ENCODE measurements around the gene C7orf33.

Gene C7orf33

GRCh38 chr7:148630078-148630477, 39.5 kb downstream of the C7orf33 start:
- DNase-seq: peak; percentile 39

DNA sequence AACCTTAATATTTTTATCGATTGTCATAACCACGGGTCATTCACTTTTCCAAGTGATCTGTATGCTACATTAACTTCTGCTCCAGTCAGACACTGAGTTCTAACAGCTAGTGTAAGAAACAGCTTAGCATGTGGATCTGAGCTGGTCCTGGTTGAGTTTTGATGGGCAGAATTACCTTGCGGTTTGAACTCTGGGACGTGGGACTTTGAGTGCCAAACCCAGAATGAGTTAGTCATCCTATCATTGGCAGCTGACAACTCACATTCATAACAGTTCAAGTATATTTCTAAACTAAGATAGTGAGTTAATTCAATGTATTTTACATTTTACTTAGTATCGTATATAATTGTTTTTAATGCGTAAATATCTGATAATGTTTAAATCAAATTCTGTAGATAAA, 43.2 kb downstream of the C7orf33 start:
- no peak for DNase-seq

DNA sequence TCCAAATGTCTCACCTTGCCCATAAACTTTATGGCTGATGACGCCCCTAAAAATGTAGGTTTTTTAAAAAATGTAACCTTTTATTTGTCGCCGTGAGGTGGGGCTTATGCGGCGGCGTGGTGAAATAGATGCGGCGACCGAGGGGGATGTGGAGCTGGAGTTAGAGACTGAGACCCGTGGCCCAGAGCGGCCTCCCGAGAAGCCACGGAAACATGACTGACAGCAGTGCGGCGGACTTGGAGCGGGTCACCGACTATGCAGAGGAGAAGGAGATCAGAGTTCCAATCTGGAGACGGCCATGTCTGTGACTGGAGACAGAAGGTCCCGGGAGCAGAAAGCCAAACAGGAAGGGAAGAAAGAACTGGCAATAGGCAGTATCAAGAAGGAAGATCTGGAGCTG, 46.5 kb downstream of the C7orf33 start:
- no peak for DNase-seq

GRCh38 chr7:148645898-148646297, 55.3 kb downstream of the C7orf33 start:
- no peak for DNase-seq

- DNase-seq: no peak
These were observed 59.8 kb downstream of the C7orf33 start for GRCh38 chr7:148650232-148650858.

GRCh38 chr7:148652773-148653172, 62.2 kb downstream of the C7orf33 start:
- DNase-seq: no peak

DNA sequence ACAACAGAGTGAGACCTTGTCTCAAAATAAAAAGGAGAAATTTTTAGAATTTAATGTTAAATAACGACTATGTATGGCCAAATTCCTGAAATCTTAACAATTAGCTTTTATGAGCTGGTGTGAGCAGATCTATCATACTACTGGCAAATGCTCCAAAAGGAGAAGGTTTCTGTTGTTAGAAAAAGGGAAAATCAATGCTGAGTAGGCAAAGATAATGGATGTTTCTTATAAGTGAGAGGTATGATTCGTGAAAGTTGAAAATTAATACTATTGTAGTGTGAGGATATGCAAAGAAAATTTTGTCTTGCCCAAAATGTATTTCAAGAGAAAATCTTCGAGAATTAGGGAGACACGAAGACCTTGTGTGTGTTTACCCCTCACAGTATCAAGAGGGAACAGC, 67.4 kb downstream of the C7orf33 start:
- no peak for DNase-seq

- no peak for DNase-seq
These were observed 70.9 kb downstream of the C7orf33 start for GRCh38 chr7:148661471-148661870.

GRCh38 chr7:148662646-148663045, 72.1 kb downstream of the C7orf33 start:
- DNase-seq: no peak

GRCh38 chr7:148664324-148664723, 73.8 kb downstream of the C7orf33 start:
- no peak for DNase-seq

- no peak for DNase-seq
These were observed 74.7 kb downstream of the C7orf33 start for GRCh38 chr7:148665221-148665620.

Measured in SIG-M5 (cell line).